NB4 (cell line): ENCODE results near the gene TGM3.

Source experiments
- POLR2A ChIP-seq: IDR thresholded peaks from 2 replicates; pipeline ENCODE4 v1.6.1; 2011; ENCODE audit warnings: mild to moderate bottlenecking; ENCODE audit not compliant: insufficient read length; ENCODE audit errors: extremely low read depth
- TF ChIP-seq, protein P1 (sequence below): IDR thresholded peaks from one replicate; pipeline ENCODE4 v1.5.1; 2012; ENCODE audit warnings: low read depth, low read length
- TF ChIP-seq, protein P2 (sequence below): IDR thresholded peaks from 2 replicates; pipeline ENCODE4 v1.6.1; 2011; ENCODE audit warnings: low read depth, low read length

DNA sequence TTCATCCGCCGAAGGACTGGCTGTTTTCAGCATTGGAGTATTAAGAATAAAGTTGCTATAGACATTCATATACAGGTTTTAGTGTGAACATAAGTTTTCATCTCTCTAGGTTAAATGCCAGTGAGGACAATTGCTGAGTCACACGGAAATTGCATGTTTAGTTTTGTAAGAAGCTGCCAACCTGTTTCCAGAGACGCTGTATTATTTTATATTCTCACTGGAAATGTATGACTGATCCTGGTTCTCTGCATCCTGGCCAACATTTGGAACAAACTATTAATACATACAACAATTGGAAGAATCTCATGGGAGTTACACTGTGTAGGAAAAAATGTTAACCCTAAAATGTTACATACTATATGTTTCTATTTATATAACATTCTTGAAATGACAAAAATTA lies 68.2 kb downstream of the TGM3 start:
- TF ChIP-seq, protein P1, sequence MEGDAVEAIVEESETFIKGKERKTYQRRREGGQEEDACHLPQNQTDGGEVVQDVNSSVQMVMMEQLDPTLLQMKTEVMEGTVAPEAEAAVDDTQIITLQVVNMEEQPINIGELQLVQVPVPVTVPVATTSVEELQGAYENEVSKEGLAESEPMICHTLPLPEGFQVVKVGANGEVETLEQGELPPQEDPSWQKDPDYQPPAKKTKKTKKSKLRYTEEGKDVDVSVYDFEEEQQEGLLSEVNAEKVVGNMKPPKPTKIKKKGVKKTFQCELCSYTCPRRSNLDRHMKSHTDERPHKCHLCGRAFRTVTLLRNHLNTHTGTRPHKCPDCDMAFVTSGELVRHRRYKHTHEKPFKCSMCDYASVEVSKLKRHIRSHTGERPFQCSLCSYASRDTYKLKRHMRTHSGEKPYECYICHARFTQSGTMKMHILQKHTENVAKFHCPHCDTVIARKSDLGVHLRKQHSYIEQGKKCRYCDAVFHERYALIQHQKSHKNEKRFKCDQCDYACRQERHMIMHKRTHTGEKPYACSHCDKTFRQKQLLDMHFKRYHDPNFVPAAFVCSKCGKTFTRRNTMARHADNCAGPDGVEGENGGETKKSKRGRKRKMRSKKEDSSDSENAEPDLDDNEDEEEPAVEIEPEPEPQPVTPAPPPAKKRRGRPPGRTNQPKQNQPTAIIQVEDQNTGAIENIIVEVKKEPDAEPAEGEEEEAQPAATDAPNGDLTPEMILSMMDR, result no peak
- TF ChIP-seq, protein P2, sequence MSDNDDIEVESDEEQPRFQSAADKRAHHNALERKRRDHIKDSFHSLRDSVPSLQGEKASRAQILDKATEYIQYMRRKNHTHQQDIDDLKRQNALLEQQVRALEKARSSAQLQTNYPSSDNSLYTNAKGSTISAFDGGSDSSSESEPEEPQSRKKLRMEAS, result no peak
- no peak for TF ChIP-seq POLR2A
